Measurements from ENCODE around the gene SIL1. TPM values are rescaled to one million over a fixed set of nuclear protein-coding genes. Genes with fewer than 3 reads are reported as not detected.
A peak's percentile ranks its signal among the peaks of the same experiment; 100 is the strongest.
"Not testable (repeated sequence)": the region's sequence is repeated elsewhere in the genome, so short reads cannot be mapped to it uniquely, and the experiment has no call there.

SIL1 gene
- total and polyA plus RNA-seq, 2 of the 13 experiments (the other 11 are each of a cell fraction or from before 2014, with no cell fraction given), result 26.0 to 30.0 TPM

DNA sequence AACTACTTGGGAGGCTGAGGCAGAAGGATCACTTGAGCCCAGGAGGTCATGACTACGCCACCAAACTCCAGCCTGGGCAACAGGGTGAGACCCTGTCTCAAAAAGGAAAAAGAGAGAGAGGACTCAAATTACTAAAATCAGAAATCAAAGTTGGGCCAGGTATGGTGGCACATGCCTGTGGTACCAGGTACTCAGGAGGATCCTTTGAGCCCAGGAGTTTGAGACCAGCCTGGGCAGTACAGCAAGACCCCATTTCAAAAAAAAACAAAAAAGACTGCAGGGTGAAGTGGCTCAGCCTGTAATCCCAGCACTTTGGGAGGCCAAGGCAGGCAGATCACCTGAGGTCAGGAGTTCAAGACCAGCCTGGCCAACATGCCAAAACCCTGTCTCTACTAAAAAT is 23.8 kb downstream of the SIL1 start:
- H3K27me3 ChIP-seq (ENCODE audit: control insufficient read depth in 1 of 2, insufficient read depth in 2 of 2, low read length in 2 of 2); H3K4me1 ChIP-seq (ENCODE audit: insufficient read depth, low read length); H3K27ac ChIP-seq (ENCODE audit: extremely low read length, insufficient read depth, low read length); BruUV-seq (replicated peaks); H4K20me1 ChIP-seq (ENCODE audit: insufficient read depth, low read length); ATAC-seq; H2AFZ ChIP-seq (ENCODE audit: low read length); CTCF ChIA-PET (ENCODE audit: low intra/inter-chr PET ratio, low total read pairs); H3K4me2 ChIP-seq (ENCODE audit: low read depth, low read length); POLR2A ChIA-PET; in situ Hi-C loops (cut with HindIII; ENCODE audit: extremely low pct_ligation_motif_present, low pct_unique_long_range_greater_than_20kb); DNase-seq (ENCODE audit: low spot score); H3K4me3 ChIP-seq (replicated peaks in 1 of 3; ENCODE audit: insufficient read depth in 1 of 3, low read depth in 2 of 3, low read length in 3 of 3); intact Hi-C loops (cut with micrococcal nuclease; ENCODE audit: unreplicated experiment); H3K9me3 ChIP-seq (ENCODE audit: low read length); H3K79me2 ChIP-seq (ENCODE audit: insufficient read depth, low read length); H3K9ac ChIP-seq (ENCODE audit: insufficient read depth, low read depth, low read length); H3K36me3 ChIP-seq (replicated peaks in 1 of 2; ENCODE audit: control insufficient read depth in 1 of 2, insufficient read depth in 2 of 2, low read length in 2 of 2); FAIRE-seq: not testable (repeated sequence)
- 92% methylated on average over 1 of the region's 1 CpG for WGBS (ENCODE audit: low lambda C conversion rate)
- TF ChIP-seq ZNF121 (CRISPR knock-in tag; IDR thresholded peaks at IDR 0.05), result peak; percentile 76

DNA sequence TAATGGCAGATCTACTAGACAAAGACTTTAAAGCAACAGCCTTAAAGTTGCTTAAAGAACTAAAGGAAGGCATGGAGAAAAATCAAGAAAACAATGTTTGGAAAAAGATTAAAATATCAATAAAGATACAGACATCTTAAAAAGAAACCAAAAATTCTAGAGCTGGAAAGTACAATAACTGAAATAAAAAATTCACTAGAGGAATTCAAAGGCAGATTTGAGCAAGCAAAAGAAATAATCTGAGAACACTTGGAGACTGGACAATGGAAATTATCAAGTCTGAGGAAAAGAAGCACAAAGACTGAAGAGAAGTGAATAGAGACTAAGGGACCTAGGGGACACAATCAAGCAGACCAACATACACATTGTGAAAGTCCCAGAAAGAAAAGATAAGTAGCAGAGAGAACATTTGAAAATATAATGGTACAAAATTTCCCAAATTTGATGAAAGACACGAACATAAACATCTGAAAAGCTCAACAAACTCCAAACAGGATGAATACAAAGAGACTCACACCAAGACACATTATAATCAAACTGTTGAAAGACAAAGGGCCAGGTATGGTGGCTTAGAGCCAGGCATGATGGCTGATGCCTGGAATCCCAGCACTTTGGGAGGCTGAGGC is 26.3 kb downstream of the SIL1 start:
- H4K20me1 ChIP-seq (ENCODE audit: insufficient read depth, low read length), result no peaks in the 10 kb centered on the region
- H3K4me2 ChIP-seq (ENCODE audit: low read depth, low read length), result no peak overlapping the region
- DNase-seq (ENCODE audit: low spot score) (no peak), FAIRE-seq (no peak), ATAC-seq (no peak)
- intact Hi-C loops (cut with micrococcal nuclease; ENCODE audit: unreplicated experiment), result no loop called here
- WGBS (ENCODE audit: low lambda C conversion rate), result 100% methylated on average over 1 of the region's 1 CpG
- no peaks in the 10 kb centered on the region for H3K36me3 ChIP-seq (replicated peaks in 1 of 2; ENCODE audit: control insufficient read depth in 1 of 2, insufficient read depth in 2 of 2, low read length in 2 of 2)
- BruUV-seq (replicated peaks), result no TSS peak
- no peaks in the 10 kb centered on the region for H3K4me1 ChIP-seq (ENCODE audit: insufficient read depth, low read length)
- no peak overlapping the region for H3K27ac ChIP-seq (ENCODE audit: extremely low read length, insufficient read depth, low read length)
- H3K27me3 ChIP-seq (ENCODE audit: control insufficient read depth in 1 of 2, insufficient read depth in 2 of 2, low read length in 2 of 2), result no peaks in the 10 kb centered on the region
- ChIA-PET CTCF (ENCODE audit: low intra/inter-chr PET ratio, low total read pairs) (no interaction called here), POLR2A (no interaction called here)
- H3K79me2 ChIP-seq (ENCODE audit: insufficient read depth, low read length), result no peaks in the 10 kb centered on the region
- no peak for TF ChIP-seq MZF1 (CRISPR knock-in tag; IDR thresholded peaks at IDR 0.05; ENCODE audit: borderline replicate concordance)
- TF ChIP-seq, protein P1, sequence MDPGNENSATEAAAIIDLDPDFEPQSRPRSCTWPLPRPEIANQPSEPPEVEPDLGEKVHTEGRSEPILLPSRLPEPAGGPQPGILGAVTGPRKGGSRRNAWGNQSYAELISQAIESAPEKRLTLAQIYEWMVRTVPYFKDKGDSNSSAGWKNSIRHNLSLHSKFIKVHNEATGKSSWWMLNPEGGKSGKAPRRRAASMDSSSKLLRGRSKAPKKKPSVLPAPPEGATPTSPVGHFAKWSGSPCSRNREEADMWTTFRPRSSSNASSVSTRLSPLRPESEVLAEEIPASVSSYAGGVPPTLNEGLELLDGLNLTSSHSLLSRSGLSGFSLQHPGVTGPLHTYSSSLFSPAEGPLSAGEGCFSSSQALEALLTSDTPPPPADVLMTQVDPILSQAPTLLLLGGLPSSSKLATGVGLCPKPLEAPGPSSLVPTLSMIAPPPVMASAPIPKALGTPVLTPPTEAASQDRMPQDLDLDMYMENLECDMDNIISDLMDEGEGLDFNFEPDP (CRISPR knock-in tag; conservative IDR thresholded peaks at IDR 0.05), result no peak
- TF ChIP-seq ZNF160 (CRISPR knock-in tag; IDR thresholded peaks at IDR 0.05), result peak; percentile 98
- peaks cover 6% of the 10 kb centered on the region; the same call in 1 of the 2 replicates for H3K9me3 ChIP-seq (ENCODE audit: low read length)
- no peak overlapping the region for H3K4me3 ChIP-seq (replicated peaks in 1 of 3; ENCODE audit: insufficient read depth in 1 of 3, low read depth in 2 of 3, low read length in 3 of 3)
- H2AFZ ChIP-seq (ENCODE audit: low read length), result no peak overlapping the region
- in situ Hi-C loops (cut with HindIII; ENCODE audit: extremely low pct_ligation_motif_present, low pct_unique_long_range_greater_than_20kb), result no loop called here
- H3K9ac ChIP-seq (ENCODE audit: insufficient read depth, low read depth, low read length), result no peak overlapping the region
